GM18907 (cell line): Measurements from ENCODE around the gene R3HDML.
"Not testable (repeated sequence)": the region's sequence is repeated elsewhere in the genome, so short reads cannot be mapped to it uniquely, and the experiment has no call there.

Experiments
- ATAC-seq: cut with Tn5 transposase; IDR thresholded peaks from one replicate; pipeline ENCODE4 v1.9.1; 2021; ENCODE audit warnings: mild to moderate bottlenecking, moderate library complexity; ENCODE audit not compliant: unreplicated experiment

Gene R3HDML

GRCh38 chr20:44327748-44328147, 9.1 kb upstream of the R3HDML start:
- not testable (repeated sequence) for ATAC-seq

- ATAC-seq = no peak
Observed at GRCh38 chr20:44328428-44328827, 8.4 kb upstream of the R3HDML start.

- no peak for ATAC-seq
Observed at GRCh38 chr20:44331201-44331600, 5.6 kb upstream of the R3HDML start.

- no peak for ATAC-seq
Observed at GRCh38 chr20:44334306-44334705, 2.5 kb upstream of the R3HDML start.

GRCh38 chr20:44334709-44335108, 2.1 kb upstream of the R3HDML start:
- ATAC-seq = no peak

GRCh38 chr20:44335675-44336074, 1.2 kb upstream of the R3HDML start:
- ATAC-seq = no peak

GRCh38 chr20:44336086-44336485, 757 bp upstream of the R3HDML start:
- ATAC-seq = no peak

- ATAC-seq = no peak
Observed at GRCh38 chr20:44342248-44342647, 5.4 kb downstream of the R3HDML start.

GRCh38 chr20:44343162-44343675, 6.4 kb downstream of the R3HDML start:
- ATAC-seq = no peak

GRCh38 chr20:44344723-44345122, 7.9 kb downstream of the R3HDML start:
- ATAC-seq = no peak

- no peak for ATAC-seq
Observed at GRCh38 chr20:44345147-44345546, 8.3 kb downstream of the R3HDML start.

GRCh38 chr20:44345941-44346340, 9.1 kb downstream of the R3HDML start:
- ATAC-seq = not testable (repeated sequence)

GRCh38 chr20:44348168-44348659, 11.4 kb downstream of the R3HDML start:
- no peak for ATAC-seq

GRCh38 chr20:44349349-44349748, 12.5 kb downstream of the R3HDML start:
- no peak for ATAC-seq

GRCh38 chr20:44350567-44350966, 13.7 kb downstream of the R3HDML start:
- ATAC-seq = no peak

- ATAC-seq = no peak
Observed at GRCh38 chr20:44354979-44355497, 18.2 kb downstream of the R3HDML start.

- no peak for ATAC-seq
Observed at GRCh38 chr20:44355498-44356352, 18.9 kb downstream of the R3HDML start, which contains the start of gene HNF4A. HNF4A (plus strand) TSS chr20:44355699; CDS start chr20:44355805, 106 bp downstream.

GRCh38 chr20:44356353-44356723, 19.5 kb downstream of the R3HDML start:
- ATAC-seq = no peak

GRCh38 chr20:44357020-44357419, 20.2 kb downstream of the R3HDML start:
- no peak for ATAC-seq

- ATAC-seq = no peak
Observed at GRCh38 chr20:44357555-44358125, 20.8 kb downstream of the R3HDML start.

GRCh38 chr20:44358776-44359175, 21.9 kb downstream of the R3HDML start:
- no peak for ATAC-seq

GRCh38 chr20:44360221-44360620, 23.4 kb downstream of the R3HDML start:
- no peak for ATAC-seq
